GM21737 (cell line): ENCODE data around the gene DGCR8.
"Not testable (repeated sequence)": the region's sequence is repeated elsewhere in the genome, so short reads cannot be mapped to it uniquely, and the experiment has no call there.

Source experiments
- ATAC-seq: cut with Tn5 transposase; IDR thresholded peaks from one replicate; pipeline ENCODE4 v1.9.1; 2021; ENCODE audit warnings: mild to moderate bottlenecking, moderate library complexity; ENCODE audit not compliant: unreplicated experiment

DGCR8 gene

DNA sequence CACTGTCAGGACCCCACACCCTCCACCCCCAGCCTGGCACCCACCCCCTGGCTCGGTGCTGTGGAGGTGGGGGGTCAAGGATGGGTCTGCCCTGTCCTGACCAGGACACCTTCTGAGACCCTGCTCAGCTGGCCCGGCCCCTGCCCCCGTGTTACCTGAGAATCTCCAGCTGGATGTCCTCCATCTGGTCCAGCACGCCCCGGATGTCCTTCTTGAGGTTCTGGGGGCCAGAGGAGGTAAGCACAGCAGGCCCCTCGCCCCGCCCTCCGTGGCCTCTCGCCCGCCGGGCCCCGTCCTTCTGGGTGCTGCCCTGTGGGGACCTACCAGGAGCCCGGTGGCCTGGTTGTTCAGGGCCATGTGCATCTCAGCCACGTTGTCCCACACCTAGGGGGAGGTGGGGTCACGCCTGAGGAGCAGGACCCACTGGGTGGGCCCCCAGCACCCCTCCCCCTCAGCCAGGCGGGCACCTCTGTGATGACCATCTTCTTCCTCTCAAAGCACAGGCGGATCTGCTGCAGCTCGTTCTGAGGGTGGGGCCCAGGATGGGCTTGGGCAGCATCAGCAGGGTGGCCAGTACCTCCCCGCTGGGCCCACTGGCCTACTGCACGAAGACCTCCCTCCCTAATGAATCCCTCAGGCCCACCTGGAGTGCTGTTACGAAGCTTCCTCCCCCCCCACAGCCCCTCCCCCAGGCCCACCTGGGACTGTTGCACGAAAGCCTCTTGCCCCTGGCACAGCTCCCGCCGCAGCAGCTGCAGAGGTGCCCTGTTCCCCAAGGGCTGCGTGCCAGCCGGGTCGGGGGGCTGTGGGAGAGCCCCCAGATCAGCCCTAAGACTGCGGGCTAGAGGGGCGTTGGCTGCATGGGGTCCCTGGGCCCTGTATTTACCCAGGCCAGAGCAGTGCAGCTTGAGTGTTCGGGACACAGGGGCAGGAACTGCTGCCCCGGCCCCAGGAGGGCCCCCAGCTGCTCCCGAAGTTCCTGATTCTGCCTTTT is 69.5 kb downstream of the DGCR8 start:
- ATAC-seq = no peak

DNA sequence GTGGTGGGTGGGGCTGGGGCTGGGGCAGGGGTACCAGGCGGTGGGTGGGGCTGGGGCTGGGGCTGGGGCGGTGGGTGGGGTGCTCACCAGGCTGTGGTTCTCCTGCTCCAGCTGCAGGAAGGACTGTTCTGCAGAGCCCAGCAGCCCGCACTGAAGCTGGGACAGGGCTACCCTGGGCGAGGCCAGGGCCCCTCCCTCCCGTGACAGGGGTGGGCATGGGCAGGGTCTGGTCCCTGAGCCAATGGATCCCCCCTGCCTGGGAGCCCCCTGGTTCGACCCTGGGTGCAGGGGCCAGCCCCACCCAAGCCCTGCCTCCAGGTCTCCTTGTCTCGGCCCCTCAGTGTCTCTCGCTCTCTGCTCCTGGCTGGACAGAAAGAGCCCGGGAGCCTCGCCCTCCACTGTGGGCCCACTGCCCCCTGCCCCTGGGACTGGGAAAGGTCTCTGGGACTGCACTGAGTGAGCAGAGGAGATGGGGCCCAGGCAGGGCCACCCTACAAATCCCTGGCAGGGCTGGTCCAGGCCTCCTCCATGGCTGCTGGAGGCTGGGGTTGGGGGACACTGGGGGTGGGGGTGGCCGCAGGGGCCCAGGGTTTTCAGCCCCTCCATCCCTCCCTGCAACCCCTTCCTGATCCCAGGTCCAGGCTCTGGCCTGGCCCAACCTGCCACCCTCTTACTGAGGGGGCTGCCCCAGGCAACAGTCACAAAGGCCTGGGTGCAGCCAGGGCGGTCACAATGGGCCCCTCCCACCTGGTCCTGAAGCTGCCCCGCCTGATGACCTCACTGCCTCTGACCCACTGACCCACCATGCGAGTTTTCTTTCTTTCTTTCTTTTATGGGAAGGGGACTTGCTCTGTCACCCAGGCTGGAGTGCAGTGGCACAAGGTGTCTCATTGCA is 70.6 kb downstream of the DGCR8 start, which contains the start of gene CCDC188:
Gene CCDC188 (minus strand): TSS at position 675 of the 895 bp plus-strand sequence. CDS start 69 bp downstream, at position 606.
- ATAC-seq = no peak

DNA sequence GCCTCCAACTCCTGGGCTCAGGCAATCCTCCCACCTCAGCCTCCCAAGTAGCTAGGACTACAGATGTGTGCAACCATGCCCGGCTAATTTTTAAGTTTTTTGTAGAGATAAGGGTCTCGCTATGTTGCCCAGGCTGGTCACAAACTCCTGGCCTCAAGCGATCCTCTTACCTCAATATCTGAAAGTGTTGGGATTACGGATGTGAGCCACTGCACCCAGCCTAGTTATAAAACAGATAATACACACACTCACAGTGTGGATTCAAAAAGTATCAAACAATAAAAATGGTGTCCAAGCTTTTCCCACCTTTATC is 71.2 kb downstream of the DGCR8 start:
- no peak for ATAC-seq

DNA sequence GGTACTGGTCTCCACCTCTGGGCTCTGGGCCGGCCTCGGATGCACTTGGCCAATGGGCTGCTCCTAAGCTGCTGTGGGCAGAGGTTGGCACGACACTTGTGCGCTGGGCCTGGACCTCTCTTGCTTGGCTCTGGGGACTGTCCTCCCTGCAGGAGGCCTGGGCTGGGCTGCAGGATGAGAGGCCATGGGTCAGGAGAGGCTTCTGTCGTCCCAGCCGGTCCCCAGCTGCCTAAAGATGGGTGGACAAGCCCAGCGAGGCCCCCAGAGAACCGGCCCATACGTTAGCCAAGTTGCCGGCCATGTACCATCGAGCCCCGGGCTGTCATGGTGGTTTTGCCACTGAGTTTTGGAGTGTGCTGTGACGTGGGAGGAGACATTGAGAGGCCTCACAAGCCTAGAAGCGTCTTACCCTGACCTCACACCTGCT is 72.4 kb downstream of the DGCR8 start:
- no peak for ATAC-seq

DNA sequence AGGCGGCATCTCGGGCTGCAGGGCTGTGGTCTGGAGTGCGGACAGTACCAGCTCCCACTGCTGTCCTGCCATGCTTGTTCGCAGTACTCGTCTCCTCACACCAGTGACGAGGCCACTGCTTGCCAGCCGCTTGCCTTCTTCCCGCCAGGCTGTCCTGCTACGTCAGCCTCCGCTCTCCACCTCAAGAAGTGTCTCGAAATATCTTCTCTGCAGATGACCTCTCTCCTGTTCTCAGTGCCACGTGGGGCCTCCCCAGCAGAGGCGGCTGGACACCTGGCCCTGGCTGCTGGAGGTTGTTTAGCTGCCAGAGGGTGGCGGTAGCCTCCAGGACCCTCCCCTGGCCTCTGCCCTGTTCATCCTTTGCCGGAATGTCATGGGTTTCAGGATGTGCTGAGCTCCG is 73.9 kb downstream of the DGCR8 start:
- ATAC-seq = no peak

DNA sequence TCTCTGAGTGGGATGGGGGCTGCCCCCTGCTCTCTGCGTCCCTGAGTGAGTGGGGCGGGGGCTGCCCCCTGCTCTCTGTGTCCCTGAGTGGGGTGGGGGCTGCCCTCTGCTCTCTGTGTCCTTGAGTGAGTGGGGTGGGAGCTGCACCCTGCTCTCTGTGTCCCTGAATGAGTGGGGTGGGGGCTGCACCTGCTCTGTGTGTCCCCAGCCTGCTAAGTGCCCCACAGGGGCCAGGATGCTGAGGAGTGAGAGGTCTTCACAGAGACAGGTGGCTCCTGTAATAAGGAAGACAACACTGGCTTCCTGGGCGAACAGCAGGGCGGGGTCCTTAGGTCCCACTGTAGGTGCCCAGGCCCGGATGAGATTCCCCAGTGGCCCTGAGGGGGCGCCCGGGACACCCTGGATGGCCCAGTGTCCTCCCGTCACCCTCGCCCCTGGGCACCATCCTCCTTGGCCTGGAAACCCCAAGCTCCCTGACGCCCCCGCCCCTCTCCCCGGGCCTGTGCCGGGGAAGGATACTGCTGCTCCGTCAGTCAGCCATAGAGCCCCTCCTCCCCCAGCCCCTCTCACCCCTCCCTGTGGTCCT is 74.7 kb downstream of the DGCR8 start:
- ATAC-seq = no peak

DNA sequence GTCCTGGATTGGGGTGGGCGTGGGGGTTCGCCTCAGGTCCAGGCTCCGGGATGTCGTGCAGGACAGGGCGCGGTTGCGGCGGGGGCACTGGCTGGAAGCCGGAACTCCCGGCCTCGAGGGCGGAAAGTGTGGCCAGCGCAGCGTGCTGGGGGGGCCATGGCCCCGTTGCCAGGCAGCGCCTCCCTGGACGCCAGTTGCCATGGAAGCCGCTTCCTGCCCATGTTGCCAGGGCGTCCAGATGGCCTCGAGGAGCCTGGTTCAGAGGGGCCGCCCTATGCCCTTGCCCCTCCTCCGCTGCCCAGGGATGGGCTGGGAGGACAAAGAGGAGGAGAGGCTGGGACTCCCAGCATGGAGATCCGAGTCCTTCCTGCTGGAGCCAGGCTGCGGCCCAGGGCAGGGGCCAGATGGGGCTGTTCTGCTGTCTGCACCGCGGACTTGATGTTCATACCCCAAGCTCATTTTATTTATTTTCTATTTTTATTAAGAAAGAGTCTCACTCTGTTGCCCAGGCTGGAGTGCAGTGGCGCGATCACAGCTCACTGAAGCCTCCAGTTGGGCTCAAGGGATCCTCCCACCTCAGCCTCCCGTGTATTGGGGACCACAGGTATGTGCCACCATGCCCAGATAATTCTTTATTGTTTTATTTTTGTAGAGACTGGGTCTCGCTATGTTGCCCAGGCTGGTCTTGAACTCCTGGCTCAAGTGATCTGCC is 75.4 kb downstream of the DGCR8 start:
- ATAC-seq = no peak

DNA sequence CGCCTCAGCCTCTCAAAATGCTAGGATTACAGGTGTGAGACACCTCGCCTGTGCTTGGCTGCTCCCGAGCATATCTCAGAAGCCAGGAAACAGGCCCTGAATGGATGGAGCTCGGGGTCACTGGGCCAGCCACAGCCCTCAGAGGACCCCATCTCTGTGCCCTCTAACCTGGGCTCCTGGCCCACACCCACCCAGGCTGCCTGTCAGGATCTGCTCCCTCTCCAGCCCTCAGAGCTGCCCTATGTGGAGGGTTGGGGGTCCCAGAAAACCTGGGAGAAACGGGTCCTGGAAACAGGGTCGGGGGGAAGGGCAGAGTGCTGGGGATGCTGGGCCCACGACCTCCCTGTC is 76.0 kb downstream of the DGCR8 start:
- ATAC-seq = no peak

DNA sequence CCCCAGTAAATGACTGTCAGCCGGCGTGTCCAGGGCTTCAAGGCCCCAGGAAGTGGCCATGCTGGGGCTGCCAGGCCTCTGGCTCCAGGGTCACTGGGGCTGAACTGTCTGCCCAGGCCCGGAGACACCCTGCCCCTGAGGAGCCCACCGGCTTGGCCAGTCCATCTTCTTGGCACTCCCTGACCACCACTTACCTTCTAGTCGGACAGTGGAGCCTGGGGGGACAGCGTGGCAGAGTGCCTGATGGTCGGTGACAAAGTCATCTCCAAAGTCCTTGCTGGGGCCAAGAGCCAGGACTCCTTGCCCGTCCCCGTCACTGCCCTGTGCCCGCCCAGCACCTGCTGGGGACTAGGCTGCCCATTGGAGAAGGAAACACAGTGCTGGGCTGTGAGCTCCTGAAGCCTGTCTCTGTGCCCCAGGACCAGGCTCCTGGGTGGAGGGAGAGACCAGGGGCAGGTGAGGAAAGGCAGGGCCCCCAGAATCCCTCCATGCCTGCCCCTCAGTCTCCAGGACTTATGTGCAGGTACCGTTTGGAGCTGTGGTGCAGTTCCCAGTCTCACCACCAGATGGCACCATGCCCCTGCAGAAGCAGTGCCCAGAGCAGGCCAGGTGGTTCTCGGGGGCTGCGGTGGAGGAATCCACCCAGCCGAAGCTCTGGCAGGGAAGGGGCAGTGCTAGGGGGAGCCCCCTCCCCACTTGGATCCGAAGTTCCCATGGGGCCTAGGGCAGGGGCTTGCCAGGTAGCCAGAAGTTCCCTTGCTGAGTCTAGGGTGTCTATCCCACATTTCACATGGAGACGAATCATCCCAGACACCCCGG is 76.8 kb downstream of the DGCR8 start:
- no peak for ATAC-seq

DNA sequence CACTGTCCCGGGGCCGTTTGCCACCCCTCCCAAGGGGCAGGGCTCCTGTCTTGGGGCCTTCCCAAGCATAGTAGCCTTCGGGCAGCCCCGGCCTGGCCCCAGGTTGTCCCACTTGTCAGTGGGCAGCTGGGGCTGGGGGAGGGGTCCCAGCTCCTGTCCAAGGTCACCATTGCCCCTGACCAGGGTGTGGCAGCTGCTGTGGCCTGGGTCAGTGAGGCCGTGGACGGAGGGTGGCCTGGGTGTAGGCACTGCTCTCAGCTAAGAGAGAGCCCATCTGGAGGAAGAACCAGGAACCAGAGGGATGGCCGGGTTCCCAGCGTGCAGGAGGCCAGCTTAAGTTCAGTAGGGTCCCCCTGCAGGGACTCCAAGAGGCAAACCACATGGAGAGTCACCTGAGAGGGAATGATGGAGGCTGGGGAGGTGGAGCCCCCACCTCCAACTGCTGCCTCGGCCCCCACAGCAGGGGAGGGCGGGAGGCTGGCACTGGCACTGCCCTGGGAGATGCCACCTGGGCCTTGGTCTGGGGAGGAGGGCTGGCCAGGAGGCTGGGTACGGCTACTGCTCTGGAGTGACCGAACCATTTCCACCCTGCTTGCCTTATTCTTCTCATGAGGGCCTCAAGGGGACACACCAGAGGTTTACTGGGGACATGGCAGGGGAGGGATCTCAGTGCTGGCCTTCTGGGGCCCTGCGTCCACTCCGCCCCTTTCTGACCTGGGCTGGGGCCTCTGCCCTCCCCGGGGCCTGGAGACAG is 77.6 kb downstream of the DGCR8 start:
- ATAC-seq = no peak

DNA sequence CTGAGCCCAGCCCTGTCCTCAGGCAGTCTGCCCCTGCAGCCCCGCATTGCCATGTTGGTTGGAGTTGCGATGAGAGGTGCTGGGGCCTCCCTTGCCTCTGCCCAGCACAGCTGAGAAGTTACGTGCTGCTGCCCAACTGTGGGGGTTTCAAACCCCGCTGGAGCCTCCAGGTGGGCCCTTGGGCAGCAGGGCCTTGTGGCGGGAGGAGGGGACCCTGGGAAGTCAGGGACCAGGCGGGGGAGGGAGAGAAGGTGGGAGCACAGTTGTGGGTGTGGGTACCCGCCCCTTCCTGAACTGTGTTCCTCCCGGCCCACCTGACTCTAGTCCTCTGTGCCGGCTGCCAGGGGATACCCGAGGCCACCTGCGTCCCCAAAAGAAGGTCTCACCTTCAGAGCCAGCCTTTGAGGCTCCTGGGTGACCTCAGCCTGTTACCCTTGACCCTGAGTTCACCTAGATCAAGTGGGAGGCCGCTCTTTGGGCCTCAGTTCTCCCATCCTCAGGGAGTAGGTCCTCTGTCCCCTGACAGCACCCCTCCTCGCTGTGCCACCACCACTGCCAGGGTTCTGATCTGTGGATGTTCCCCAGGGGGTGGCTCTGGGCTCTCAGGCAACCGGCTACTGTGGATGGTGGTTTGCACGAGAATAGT is 78.5 kb downstream of the DGCR8 start:
- ATAC-seq = no peak

DNA sequence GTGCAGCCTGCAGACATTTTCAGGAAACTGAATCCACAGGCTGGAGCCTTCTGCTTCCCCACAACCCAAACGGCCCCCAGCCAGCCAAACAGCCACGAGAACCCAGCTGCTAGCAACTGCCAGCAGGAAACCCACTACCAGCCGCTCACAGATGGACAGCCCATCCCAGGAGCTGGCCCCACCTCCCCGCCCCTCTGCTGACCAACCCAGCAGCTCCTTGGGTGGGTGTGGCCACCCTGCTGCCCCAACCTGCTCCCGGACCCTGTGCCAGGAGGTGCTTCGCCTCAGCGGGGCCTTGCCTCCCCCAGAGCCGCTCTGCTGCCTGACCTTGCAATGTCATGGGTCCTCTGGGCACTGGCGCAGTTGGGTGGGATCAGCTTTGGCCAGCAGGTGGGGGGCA is 79.0 kb downstream of the DGCR8 start:
- ATAC-seq = no peak

DNA sequence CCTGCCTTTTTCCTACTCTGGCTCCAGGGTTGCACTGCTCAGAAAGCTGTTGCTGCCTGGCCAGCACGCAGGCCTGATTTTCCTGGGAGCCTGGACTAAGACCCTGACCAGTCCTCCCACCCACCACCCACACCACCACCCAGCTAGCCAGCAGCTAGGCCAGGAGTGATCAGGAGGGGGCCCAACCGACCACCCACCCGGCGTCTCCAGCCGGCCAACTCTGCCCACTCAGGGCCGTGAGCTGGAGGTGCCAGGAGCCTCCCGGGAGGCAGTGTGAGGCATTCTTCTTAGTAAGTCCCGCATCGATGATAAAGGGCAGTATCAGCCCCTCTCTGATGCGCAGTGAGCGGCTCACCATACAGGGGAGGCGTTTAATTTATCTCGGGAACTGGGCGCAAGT is 79.5 kb downstream of the DGCR8 start:
- ATAC-seq = not testable (repeated sequence)

DNA sequence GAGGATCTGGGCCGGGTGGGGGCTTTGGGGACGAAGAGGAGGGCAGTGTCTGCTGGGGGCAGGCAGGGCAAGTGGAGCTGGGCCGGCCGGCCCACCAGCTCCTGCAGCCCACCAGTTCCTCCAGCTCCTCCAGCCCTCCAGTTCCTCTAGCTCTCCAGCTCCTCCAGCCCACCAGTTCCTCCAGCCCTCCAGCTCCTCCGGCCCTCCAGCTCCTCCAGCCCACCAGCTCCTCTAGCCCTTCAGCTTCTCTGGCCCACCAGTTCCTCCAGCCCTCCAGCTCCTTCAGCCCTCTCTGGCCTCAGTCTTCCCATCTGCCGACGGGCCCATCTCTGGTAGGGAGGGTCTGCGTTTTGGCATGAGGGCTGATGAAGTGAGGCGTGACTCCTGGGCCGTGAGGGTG is 80.0 kb downstream of the DGCR8 start:
- ATAC-seq = no peak
